Effector memory CD8-positive, alpha-beta T cell (primary cell): ENCODE measurements around the gene RBM18.

Source experiments
- ATAC-seq: fragments of 150-1000 bp; cut with Tn5 transposase; replicated peaks from 2 replicates; pipeline ENCODE4 v1.10.0; 2021; ENCODE audit warnings: mild to moderate bottlenecking, moderate library complexity
- DNase-seq, 3 experiments: peaks; one replicate each; pipeline ENCODE4 v3.0.0; 2021
- H3K27ac Mint-ChIP-seq, 2 donors: one replicate each; pipeline ENCODE4 v1.8.0; 2022; ENCODE audit warnings: mild to moderate bottlenecking in 2 of 2, mixed read lengths in 2 of 2, moderate library complexity in 2 of 2
- H3K27me3 Mint-ChIP-seq, 2 donors: one replicate each; pipeline ENCODE4 v1.8.0; 2022; ENCODE audit warnings: mixed read lengths in 2 of 2
- H3K36me3 Mint-ChIP-seq: one replicate; pipeline ENCODE4 v1.8.0; 2022; ENCODE audit warnings: mild to moderate bottlenecking, moderate library complexity, mixed read lengths; ENCODE audit not compliant: insufficient read depth
- H3K4me1 Mint-ChIP-seq, 2 donors: one replicate each; pipeline ENCODE4 v1.8.0; 2022; ENCODE audit warnings: low read depth in 2 of 2, mixed read lengths in 2 of 2
- H3K4me3 Mint-ChIP-seq, 2 donors: one replicate each; pipeline ENCODE4 v1.8.0; 2022; ENCODE audit warnings: mild to moderate bottlenecking in 2 of 2, mixed read lengths in 2 of 2, moderate library complexity in 2 of 2
- H3K9me3 Mint-ChIP-seq, 2 donors: one replicate each; pipeline ENCODE4 v1.8.0; 2022; ENCODE audit warnings: mixed read lengths in 2 of 2

The RBM18 gene

DNA sequence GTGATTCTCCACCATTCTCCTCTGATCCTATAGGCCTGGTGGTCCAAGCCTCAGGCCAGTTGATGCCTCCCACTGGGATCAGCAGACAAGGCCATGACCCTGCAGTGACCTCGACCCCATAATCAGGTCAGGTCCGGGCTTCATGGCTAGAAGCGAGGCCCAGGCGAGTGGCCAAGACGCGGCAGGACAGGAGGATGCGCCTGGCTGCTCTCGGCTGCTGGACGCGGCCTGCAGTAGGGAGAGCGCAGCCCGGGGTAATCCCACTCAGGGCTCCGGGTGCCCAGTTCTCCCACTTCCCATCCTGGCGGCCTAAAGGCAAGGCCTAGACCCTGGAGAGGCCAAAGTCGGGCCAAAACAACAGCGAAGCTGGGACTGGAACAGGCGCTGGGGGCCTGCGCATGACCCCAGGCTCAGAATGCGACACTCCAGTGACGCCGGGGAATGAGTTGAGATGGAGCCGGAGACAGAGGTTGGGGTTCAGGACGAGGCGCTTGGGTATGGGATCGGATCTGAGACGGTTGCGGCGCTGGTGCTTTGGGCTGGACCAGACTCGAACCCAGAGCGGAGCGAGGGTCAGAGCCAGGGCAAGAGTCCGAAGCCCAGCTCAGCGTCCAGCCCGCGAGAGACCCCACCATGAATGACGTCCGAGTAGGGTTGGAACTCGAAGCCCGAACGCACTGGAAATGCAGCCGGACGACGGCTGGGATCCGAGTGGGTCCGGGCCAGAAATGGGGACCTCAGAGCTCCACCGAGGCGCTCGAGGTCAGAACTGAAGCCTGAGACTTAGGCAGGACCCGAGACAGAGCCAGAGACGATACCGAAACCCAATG is 39.1 kb downstream of the RBM18 start:
- Mint-ChIP-seq H3K9me3 (no peaks in the 10 kb centered on the region), H3K27ac (no peak overlapping the region), H3K4me3 (peak overlapping the region in 1 of 2 donors; percentile 37), H3K4me1 (peaks cover 4 to 14% of the 10 kb centered on the region in 2 donors), H3K27me3 (peaks cover 43 to 69% of the 10 kb centered on the region in 2 donors), H3K36me3 (no peaks in the 10 kb centered on the region)
- no peak for ATAC-seq
- DNase-seq: no peak

DNA sequence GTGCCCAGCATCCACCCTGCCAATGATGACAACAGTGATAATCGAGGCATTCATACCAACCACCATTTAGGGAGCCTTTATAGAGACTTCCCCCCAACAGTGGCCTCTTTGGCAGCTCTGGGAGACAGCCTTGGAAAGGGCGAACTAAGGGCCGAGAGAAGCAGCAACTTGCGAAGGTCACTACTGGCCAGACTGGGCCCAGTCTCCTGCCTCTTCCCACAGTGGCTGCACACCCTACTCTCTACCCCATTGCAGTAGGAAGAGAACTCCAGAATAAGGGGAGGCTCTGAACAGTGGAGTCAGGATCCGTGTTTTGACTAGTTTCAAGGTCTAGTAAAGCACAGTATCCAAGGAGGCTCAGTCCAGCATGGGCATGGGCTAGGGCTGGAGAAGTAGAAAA is 41.2 kb downstream of the RBM18 start:
- Mint-ChIP-seq H3K4me1 (peaks cover 9 to 33% of the 10 kb centered on the region in 2 donors), H3K36me3 (no peaks in the 10 kb centered on the region), H3K27me3 (peaks cover 64 to 89% of the 10 kb centered on the region in 2 donors), H3K4me3 (no peak overlapping the region), H3K9me3 (no peaks in the 10 kb centered on the region), H3K27ac (no peak overlapping the region)
- no peak for ATAC-seq
- no peak for DNase-seq

DNA sequence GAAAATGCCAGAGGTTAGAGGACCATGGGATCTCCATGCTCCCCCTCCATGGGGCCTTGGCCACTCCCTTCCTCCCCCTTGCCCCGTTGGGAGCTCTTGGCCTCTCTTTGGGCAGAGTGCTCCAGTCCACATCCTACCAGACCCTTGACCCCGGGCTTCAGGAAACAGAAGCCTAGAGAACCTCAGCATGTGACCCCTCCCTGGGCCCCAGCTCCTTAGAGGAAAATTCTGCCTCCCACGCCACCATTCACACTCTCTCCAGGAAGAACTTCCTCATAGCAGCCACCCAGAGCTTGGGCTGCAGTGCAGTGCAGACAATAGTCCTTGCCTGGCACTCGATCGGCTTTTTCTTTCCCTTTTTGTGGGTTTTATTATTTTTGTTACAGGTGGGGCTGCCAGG is 41.8 kb downstream of the RBM18 start:
- peaks cover 70 to 96% of the 10 kb centered on the region in 2 donors for H3K27me3 Mint-ChIP-seq
- ATAC-seq: no peak
- H3K4me1 Mint-ChIP-seq: peaks cover 9 to 38% of the 10 kb centered on the region in 2 donors
- H3K36me3 Mint-ChIP-seq: no peaks in the 10 kb centered on the region
- no peak overlapping the region for H3K4me3 Mint-ChIP-seq
- DNase-seq: no peak
- H3K27ac Mint-ChIP-seq: no peak overlapping the region
- H3K9me3 Mint-ChIP-seq: no peaks in the 10 kb centered on the region

DNA sequence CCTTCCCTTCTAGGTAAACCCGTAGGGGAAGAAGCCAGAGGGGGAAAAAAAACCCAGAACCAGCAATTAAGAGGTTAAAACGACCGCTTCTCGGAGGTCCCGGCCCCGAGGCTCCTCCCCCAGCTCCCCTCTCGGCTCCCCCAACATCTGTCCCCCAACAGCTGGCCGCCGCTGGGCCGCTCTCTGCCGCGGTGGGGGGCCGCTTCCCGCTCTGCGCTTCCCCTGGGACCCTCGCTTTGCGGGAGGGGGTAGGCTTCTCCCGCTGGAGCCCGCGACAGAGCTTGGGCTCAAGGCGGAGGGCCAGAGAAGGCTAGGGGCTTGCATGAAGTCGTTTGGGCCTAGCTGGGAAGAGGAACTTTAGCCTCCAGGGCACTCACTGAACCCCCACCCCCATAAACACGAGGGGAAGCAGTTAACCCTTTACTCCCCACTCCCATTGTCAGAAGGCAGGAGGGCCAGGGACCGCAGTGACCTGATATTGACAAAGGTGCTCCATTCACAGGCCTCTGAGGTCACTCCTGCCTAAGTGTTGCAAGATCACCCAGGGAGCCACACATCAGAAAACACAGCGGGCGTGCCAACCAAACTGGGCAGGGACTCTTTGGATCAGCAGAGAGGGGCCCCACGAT is 43.3 kb downstream of the RBM18 start:
- DNase-seq (no peak), ATAC-seq (no peak)
- Mint-ChIP-seq H3K4me1 (peaks cover 9 to 38% of the 10 kb centered on the region in 2 donors), H3K27me3 (peaks cover 76 to 99% of the 10 kb centered on the region in 2 donors), H3K27ac (no peak overlapping the region), H3K36me3 (no peaks in the 10 kb centered on the region), H3K4me3 (no peak overlapping the region), H3K9me3 (no peaks in the 10 kb centered on the region)

DNA sequence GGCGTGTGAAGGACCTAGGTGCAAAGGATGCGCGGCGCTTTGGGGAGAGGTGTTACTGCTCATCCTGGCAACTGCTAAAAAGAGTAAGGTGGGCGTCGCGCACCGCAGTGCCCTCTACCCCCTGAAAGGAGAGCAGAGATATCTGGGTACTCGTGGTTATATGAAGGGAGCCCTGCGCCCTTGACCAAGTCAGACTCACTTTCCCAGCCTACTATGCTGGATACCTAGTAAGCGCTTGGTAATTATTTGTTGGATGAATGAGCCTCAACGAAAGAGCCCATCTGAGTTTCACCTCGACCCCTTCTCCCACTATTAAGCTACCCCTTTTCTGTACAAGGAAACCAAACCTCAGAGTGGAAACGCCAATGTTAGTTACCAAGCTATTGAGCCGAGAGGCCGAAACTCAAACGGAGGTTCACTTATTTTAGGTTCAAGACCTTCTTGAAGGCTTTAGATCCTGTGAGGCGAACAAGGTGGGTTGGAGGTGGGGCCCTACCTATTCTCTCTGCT is 43.9 kb downstream of the RBM18 start:
- Mint-ChIP-seq H3K27me3 (peaks cover 80 to 99% of the 10 kb centered on the region in 2 donors), H3K27ac (no peak overlapping the region), H3K9me3 (no peaks in the 10 kb centered on the region), H3K4me3 (peak overlapping the region in 1 of 2 donors; percentile 69), H3K4me1 (peaks cover 9 to 38% of the 10 kb centered on the region in 2 donors), H3K36me3 (no peaks in the 10 kb centered on the region)
- ATAC-seq: no peak
- DNase-seq: no peak

DNA sequence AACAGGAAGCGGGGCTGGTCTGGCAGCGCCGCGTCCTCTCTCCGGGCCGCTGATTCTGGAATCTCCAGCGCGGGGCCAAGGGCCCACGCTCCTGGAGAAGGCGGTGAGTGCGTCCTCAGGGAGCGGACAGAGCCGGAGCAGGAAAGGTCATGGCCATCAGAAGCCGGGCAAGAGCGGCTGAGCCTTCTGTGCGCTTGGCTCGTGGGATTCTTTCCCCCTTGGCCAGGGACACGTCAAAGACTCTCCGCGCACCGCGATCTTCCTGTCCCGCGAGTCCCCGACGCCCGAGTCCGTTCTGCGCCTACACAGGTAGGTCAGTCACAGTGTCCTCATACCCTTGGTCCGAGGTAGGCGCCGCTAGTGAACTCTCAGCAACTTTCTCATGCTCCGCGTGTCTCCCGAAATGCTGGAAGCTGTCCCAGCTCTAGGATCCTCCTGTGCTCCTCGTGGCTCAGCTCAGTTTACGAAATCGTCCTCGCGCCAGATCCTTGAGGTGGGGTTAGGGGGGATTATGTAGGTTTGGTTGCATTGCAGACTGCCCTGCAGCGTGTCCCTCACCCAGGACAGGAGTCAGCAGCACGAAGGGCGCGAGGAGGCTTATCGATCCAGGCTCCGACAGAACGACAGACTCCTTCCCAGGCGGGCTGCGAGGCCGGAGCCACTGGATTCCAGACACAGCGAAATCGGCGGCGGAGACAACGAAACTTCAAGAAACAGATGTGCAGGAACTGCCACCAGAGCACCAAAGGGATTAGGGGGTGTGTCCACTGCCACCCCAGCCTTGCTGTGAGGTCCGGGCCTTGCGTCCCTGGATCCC is 44.6 kb downstream of the RBM18 start:
- no peak for DNase-seq
- peak overlapping the region; percentile 48 to 69 for H3K4me3 Mint-ChIP-seq
- ATAC-seq: no peak
- H3K27ac Mint-ChIP-seq: no peak overlapping the region
- H3K36me3 Mint-ChIP-seq: no peaks in the 10 kb centered on the region
- peaks cover 87 to 99% of the 10 kb centered on the region in 2 donors for H3K27me3 Mint-ChIP-seq
- H3K9me3 Mint-ChIP-seq: no peaks in the 10 kb centered on the region
- H3K4me1 Mint-ChIP-seq: peaks cover 9 to 38% of the 10 kb centered on the region in 2 donors

DNA sequence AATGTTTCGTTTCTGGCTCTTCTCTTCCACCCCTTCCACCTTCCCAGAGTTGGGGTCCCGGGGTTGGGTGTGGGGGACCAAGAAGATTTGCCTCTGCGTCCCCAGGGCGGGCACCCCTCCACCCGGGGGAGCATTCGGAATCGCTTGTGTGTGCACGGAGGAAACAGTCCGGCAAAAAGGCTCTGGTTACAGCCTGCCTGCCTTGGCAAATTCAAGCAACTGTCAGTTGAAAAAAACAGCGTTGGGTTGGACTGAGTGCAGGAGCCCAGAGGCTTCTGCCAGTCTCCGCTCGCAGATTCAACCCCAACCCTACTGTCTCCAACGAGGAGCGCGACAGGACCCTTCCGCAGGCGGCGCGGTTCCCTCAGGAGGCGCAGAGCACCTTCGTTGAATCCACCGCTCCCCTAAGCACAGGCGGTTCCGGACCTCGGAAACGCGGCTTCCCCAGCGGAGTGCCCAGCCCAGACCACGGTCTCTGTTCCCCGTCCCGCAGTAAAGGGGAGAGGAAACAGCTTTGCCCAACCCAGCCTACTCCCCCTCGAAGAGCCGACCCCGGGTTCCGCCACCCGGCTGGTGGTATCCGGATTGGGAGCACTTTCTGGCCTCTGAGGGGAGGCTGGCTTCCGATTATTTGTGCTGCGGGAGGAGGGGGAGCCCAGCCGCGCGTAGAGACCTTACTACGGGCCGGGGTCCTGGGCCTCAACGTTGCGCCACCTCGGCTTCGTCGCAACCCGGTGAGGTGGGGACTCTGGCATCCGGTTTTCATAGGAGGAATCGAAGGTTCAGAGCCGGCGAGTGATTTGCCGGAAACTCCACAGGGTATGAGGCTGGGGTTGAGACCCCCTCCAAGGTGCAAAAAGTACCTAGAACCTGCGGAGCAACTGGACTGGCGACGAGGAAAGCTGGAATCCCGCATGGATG is 45.4 kb downstream of the RBM18 start:
- peaks cover 87 to 99% of the 10 kb centered on the region in 2 donors for H3K27me3 Mint-ChIP-seq
- DNase-seq (no peak), ATAC-seq (peak; percentile 17)
- H3K4me3 Mint-ChIP-seq: peak overlapping the region; percentile 42 to 69
- no peak overlapping the region for H3K27ac Mint-ChIP-seq
- H3K9me3 Mint-ChIP-seq: no peaks in the 10 kb centered on the region
- no peaks in the 10 kb centered on the region for H3K36me3 Mint-ChIP-seq
- H3K4me1 Mint-ChIP-seq: peaks cover 12 to 42% of the 10 kb centered on the region in 2 donors

DNA sequence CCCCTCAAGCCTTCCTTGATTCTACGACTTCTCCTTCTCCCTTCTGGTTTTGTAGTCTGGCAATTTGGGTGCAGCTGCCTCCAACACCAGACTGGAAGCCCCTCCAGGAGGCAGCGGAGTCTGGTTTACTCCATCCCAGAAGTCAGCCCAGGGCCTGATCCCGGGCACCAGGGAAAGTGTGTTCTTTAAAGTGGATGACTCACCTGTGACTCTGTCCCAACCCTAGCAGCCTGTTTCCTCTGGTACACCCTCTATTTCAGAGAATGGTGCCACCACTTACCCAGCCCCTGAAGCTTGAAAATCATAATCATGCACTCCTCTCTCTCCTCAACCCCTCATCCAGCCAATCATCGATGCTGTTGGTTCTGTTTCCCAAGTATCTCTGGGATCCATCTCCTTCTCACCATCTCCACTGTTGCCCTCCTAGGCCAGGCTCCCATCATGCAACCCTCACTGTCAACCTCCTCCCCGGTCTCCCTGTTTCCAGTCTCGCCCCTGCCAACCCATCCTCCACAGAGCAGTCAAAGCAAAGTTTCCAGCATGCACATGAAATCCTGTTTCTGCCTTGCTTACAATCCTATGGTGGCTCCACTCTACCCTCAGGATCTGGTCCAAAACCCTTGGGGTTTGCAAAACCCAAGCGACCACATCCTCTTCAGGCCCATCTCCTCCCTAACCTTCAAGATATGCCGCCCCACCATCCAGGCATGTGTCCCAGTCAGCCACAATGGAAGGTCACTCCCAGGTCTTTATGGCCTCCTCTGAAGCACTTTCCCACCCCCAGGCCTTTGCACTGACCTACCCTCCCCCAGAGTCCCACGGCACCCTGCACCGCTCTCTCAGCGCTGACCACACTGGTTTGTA is 46.3 kb downstream of the RBM18 start:
- no peak for ATAC-seq
- Mint-ChIP-seq H3K9me3 (no peaks in the 10 kb centered on the region), H3K4me3 (peak overlapping the region; percentile 42 to 69), H3K4me1 (peaks cover 12 to 45% of the 10 kb centered on the region in 2 donors), H3K36me3 (no peaks in the 10 kb centered on the region), H3K27ac (no peak overlapping the region), H3K27me3 (peaks cover 86 to 95% of the 10 kb centered on the region in 2 donors)
- no peak for DNase-seq

DNA sequence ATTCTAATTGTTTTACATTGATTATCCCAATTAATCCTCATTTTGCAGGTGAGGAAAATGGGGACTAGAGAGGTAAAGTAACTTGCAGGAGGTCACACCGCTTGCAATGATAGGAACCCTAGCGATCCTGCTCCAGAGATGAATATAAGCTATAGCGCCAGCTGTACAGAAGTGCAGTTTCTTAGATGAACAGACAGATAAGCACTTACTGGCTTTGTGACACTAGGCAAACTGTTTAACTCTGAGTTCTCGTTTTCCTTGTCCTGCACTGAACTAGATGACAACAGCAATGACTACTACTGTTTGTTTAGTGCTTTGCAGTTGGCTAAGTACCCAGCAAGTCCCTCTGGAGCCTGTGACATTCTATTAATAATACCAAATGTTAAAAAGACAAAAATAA is 47.0 kb downstream of the RBM18 start:
- ATAC-seq: no peak
- H3K27me3 Mint-ChIP-seq: peaks cover 86 to 95% of the 10 kb centered on the region in 2 donors

DNA sequence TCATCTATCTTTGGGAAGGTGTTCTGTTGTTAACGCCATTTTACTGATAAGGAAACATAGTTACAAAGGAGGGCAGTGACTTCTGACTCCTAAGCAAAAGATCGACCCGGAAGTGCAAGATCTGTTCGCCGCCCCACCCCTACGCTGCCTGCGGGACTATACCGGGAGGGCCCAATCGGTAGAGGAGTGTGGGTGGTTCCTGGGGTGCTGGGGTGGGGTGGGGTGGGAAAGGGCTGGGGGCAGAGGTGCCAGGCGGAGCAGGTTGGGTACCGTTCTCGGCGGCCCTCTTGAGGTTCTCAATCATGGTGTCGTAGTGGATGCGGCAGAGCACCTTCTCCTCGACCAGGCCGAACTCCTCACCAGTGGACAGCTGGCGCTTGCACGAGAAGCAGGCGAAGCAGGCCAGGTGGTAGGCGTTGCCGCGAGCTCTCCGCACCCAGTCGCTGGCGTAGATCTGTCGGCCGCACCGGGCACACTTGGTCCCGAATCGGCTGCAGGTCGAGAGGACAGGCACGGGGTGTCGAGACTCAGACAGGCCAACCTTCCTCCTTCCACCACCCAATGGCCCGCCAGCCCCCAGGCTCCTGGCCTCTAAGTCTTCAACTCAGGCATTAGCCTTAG is 47.7 kb downstream of the RBM18 start:
- ATAC-seq: no peak
- H3K27me3 Mint-ChIP-seq: peaks cover 83 to 95% of the 10 kb centered on the region in 2 donors
- H3K9me3 Mint-ChIP-seq: no peaks in the 10 kb centered on the region
- no peaks in the 10 kb centered on the region for H3K36me3 Mint-ChIP-seq
- no peak for DNase-seq
- no peak overlapping the region for H3K4me3 Mint-ChIP-seq
- H3K27ac Mint-ChIP-seq: no peak overlapping the region
- H3K4me1 Mint-ChIP-seq: peaks cover 7 to 40% of the 10 kb centered on the region in 2 donors

More for the DNA sequence above, 47.0 kb downstream of the RBM18 start:
- no peak for DNase-seq
- no peak overlapping the region for H3K27ac Mint-ChIP-seq
- peaks cover 7 to 41% of the 10 kb centered on the region in 2 donors for H3K4me1 Mint-ChIP-seq
- no peaks in the 10 kb centered on the region for H3K36me3 Mint-ChIP-seq
- peak overlapping the region in 1 of 2 donors; percentile 0 for H3K4me3 Mint-ChIP-seq
- no peaks in the 10 kb centered on the region for H3K9me3 Mint-ChIP-seq

DNA sequence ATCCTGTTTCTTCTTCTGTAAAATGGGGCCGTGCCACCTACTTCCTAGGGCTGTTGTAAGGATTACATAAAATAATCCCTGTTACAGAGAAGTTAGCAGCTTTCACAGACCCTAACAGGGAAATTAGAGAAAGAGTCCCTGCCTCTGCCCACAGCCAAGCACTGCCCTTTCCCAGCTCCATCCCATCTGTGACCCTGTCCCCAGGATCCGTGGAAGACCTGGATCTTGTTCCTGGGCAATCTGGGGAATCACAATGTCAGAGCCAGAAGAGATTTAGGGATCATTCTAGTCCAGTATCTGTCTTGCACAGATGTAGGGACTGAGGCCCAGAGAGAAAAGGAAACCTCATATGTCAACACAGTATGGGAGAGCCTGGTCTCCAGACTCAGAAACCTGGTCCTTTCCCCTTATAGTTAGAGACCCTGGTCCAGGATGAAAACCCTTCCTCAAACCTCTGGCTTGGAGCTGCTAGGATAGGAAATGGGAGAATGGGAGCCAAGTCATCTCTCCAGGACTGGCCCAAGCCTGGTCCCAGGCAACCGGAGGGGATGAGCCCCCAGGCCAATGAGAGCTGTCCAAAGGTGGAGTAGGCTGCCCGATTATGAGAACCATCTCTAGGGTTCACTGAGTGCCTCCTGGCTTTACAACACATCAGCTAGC is 48.4 kb downstream of the RBM18 start:
- H3K36me3 Mint-ChIP-seq: no peaks in the 10 kb centered on the region
- ATAC-seq: no peak
- H3K4me3 Mint-ChIP-seq: no peak overlapping the region
- peaks cover 7 to 35% of the 10 kb centered on the region in 2 donors for H3K4me1 Mint-ChIP-seq
- no peaks in the 10 kb centered on the region for H3K9me3 Mint-ChIP-seq
- no peak for DNase-seq
- H3K27me3 Mint-ChIP-seq: peaks cover 77 to 95% of the 10 kb centered on the region in 2 donors
- H3K27ac Mint-ChIP-seq: no peak overlapping the region
